ENCODE measurements around the gene CYSLTR2. TPM values are rescaled to one million over a fixed set of nuclear protein-coding genes. Genes with fewer than 3 reads are reported as not detected.
"Not testable (repeated sequence)": the region's sequence is repeated elsewhere in the genome, so short reads cannot be mapped to it uniquely, and the experiment has no call there.

CYSLTR2 gene
- polyA plus RNA-seq, 1 donor from 2014 or later, result 0.19 TPM

DNA sequence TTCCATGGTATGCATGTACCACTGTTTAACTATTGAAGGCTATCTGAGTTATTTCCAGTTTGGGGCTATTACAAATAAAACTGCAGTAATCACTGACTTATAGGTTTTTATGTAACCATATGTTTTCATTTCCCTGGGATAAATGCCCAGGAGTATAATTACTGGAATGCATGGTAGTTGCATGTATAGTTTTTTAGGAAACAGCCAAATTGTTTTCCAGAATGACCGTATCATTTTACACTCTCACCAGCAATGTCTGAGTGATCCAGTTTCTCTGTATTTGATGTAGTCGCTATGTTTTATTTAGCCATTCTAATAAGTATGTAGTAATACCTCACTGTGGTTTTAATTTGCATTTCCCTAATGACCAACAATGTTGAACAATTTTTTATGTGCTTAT lies 42.0 kb downstream of the CYSLTR2 start:
- Histone ChIP-seq H3K4me2 (ENCODE audit: low read length) (no peak overlapping the region), H3K9ac (ENCODE audit: low read length) (no peak overlapping the region), H4K20me1 (ENCODE audit: insufficient read depth) (no peaks in the 10 kb centered on the region), H3F3A (ENCODE audit: insufficient read depth, low read length, poor library complexity, severe bottlenecking) (no peaks in the 10 kb centered on the region), H2AFZ (ENCODE audit: low read depth, low read length) (no peak overlapping the region), H3K9me3 (ENCODE audit: low read length) (no peaks in the 10 kb centered on the region), H3K27me3 (ENCODE audit: insufficient read depth, low read depth, low read length) (no peaks in the 10 kb centered on the region), H3K79me2 (replicated peaks; ENCODE audit: insufficient read depth, low read length) (no peaks in the 10 kb centered on the region), H3K4me3 (ENCODE audit: low read length) (no peak overlapping the region), H3K27ac (ENCODE audit: low read length) (no peak overlapping the region), H3K36me3 (ENCODE audit: insufficient read depth, low read length) (no peaks in the 10 kb centered on the region), H3K9me2 (ENCODE audit: insufficient read depth, low read length) (no peaks in the 10 kb centered on the region)
- TF ChIP-seq, protein P1, sequence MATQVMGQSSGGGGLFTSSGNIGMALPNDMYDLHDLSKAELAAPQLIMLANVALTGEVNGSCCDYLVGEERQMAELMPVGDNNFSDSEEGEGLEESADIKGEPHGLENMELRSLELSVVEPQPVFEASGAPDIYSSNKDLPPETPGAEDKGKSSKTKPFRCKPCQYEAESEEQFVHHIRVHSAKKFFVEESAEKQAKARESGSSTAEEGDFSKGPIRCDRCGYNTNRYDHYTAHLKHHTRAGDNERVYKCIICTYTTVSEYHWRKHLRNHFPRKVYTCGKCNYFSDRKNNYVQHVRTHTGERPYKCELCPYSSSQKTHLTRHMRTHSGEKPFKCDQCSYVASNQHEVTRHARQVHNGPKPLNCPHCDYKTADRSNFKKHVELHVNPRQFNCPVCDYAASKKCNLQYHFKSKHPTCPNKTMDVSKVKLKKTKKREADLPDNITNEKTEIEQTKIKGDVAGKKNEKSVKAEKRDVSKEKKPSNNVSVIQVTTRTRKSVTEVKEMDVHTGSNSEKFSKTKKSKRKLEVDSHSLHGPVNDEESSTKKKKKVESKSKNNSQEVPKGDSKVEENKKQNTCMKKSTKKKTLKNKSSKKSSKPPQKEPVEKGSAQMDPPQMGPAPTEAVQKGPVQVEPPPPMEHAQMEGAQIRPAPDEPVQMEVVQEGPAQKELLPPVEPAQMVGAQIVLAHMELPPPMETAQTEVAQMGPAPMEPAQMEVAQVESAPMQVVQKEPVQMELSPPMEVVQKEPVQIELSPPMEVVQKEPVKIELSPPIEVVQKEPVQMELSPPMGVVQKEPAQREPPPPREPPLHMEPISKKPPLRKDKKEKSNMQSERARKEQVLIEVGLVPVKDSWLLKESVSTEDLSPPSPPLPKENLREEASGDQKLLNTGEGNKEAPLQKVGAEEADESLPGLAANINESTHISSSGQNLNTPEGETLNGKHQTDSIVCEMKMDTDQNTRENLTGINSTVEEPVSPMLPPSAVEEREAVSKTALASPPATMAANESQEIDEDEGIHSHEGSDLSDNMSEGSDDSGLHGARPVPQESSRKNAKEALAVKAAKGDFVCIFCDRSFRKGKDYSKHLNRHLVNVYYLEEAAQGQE (IDR thresholded peaks at IDR 0.05; ENCODE audit: borderline replicate concordance), result no peak
- TF ChIP-seq EZH2 (IDR thresholded peaks at IDR 0.05; ENCODE audit: borderline replicate concordance, insufficient read depth, low read length, poor library complexity, severe bottlenecking) (no peak), MXI1 (conservative IDR thresholded peaks at IDR 0.05; ENCODE audit: poor library complexity, severe bottlenecking) (no peak), EP300 (conservative IDR thresholded peaks at IDR 0.05; ENCODE audit: poor library complexity, severe bottlenecking) (no peak), RAD21 (conservative IDR thresholded peaks at IDR 0.05) (no peak), POLR2AphosphoS5 (IDR thresholded peaks at IDR 0.05) (no peak), SMC3 (conservative IDR thresholded peaks at IDR 0.05; ENCODE audit: poor library complexity) (no peak), TAF1 (IDR thresholded peaks at IDR 0.05; ENCODE audit: low read depth) (no peak)
- TF ChIP-seq, protein P2, sequence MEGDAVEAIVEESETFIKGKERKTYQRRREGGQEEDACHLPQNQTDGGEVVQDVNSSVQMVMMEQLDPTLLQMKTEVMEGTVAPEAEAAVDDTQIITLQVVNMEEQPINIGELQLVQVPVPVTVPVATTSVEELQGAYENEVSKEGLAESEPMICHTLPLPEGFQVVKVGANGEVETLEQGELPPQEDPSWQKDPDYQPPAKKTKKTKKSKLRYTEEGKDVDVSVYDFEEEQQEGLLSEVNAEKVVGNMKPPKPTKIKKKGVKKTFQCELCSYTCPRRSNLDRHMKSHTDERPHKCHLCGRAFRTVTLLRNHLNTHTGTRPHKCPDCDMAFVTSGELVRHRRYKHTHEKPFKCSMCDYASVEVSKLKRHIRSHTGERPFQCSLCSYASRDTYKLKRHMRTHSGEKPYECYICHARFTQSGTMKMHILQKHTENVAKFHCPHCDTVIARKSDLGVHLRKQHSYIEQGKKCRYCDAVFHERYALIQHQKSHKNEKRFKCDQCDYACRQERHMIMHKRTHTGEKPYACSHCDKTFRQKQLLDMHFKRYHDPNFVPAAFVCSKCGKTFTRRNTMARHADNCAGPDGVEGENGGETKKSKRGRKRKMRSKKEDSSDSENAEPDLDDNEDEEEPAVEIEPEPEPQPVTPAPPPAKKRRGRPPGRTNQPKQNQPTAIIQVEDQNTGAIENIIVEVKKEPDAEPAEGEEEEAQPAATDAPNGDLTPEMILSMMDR (IDR thresholded peaks at IDR 0.05; ENCODE audit: poor library complexity, severe bottlenecking), result no peak

GRCh38 chr13:48696676-48697075 lies 42.9 kb downstream of the CYSLTR2 start:
- not testable (repeated sequence) for H3K4me2 ChIP-seq (ENCODE audit: low read length); H3K27me3 ChIP-seq (ENCODE audit: insufficient read depth, low read depth, low read length); H3F3A ChIP-seq (ENCODE audit: insufficient read depth, low read length, poor library complexity, severe bottlenecking); H3K9ac ChIP-seq (ENCODE audit: low read length); H2AFZ ChIP-seq (ENCODE audit: low read depth, low read length); H3K9me2 ChIP-seq (ENCODE audit: insufficient read depth, low read length); H3K79me2 ChIP-seq (replicated peaks; ENCODE audit: insufficient read depth, low read length); H3K9me3 ChIP-seq (ENCODE audit: low read length); H3K27ac ChIP-seq (ENCODE audit: low read length); H4K20me1 ChIP-seq (ENCODE audit: insufficient read depth); H3K4me3 ChIP-seq (ENCODE audit: low read length); H3K36me3 ChIP-seq (ENCODE audit: insufficient read depth, low read length)

- Histone ChIP-seq H3K27me3 (ENCODE audit: insufficient read depth, low read depth, low read length) (no peaks in the 10 kb centered on the region), H3K79me2 (replicated peaks; ENCODE audit: insufficient read depth, low read length) (no peaks in the 10 kb centered on the region), H4K20me1 (ENCODE audit: insufficient read depth) (no peaks in the 10 kb centered on the region), H3K9me2 (ENCODE audit: insufficient read depth, low read length) (no peaks in the 10 kb centered on the region), H3K4me3 (ENCODE audit: low read length) (no peak overlapping the region), H3K9me3 (ENCODE audit: low read length) (no peaks in the 10 kb centered on the region), H3K36me3 (ENCODE audit: insufficient read depth, low read length) (no peaks in the 10 kb centered on the region), H2AFZ (ENCODE audit: low read depth, low read length) (no peak overlapping the region), H3K9ac (ENCODE audit: low read length) (no peak overlapping the region), H3K4me2 (ENCODE audit: low read length) (no peak overlapping the region), H3F3A (ENCODE audit: insufficient read depth, low read length, poor library complexity, severe bottlenecking) (no peaks in the 10 kb centered on the region), H3K27ac (ENCODE audit: low read length) (no peak overlapping the region)
- TF ChIP-seq RAD21 (conservative IDR thresholded peaks at IDR 0.05) (no peak), POLR2AphosphoS5 (IDR thresholded peaks at IDR 0.05) (no peak), SMC3 (conservative IDR thresholded peaks at IDR 0.05; ENCODE audit: poor library complexity) (no peak), EZH2 (IDR thresholded peaks at IDR 0.05; ENCODE audit: borderline replicate concordance, insufficient read depth, low read length, poor library complexity, severe bottlenecking) (no peak)
Observed at GRCh38 chr13:48707405-48707804, 53.7 kb downstream of the CYSLTR2 start.

All from neural cell (in vitro differentiated cells).